Hepatocyte (in vitro differentiated cells): ENCODE measurements around the gene ITPKB.

Experiments used
- EZH2 ChIP-seq: fragments of 200-600 bp; sonication (generic); IDR thresholded peaks from 2 replicates; pipeline ENCODE4 v1.6.1; 2016; ENCODE audit warnings: antibody characterized with exemption, mild to moderate bottlenecking, borderline replicate concordance
- EZH2phosphoT487 ChIP-seq: fragments of 200-600 bp; sonication (generic); IDR thresholded peaks from one replicate; pipeline ENCODE4 v1.6.1; 2018; ENCODE audit warnings: antibody characterized with exemption, mild to moderate bottlenecking, low read depth, moderate library complexity; ENCODE audit not compliant: unreplicated experiment, severe bottlenecking
- TF ChIP-seq, protein P1 (sequence below): fragments of 200-600 bp; sonication (generic); IDR thresholded peaks from 2 replicates; pipeline ENCODE4 v1.5.1; 2016; ENCODE audit warnings: antibody characterized with exemption, mild to moderate bottlenecking; ENCODE audit not compliant: poor library complexity

DNA sequence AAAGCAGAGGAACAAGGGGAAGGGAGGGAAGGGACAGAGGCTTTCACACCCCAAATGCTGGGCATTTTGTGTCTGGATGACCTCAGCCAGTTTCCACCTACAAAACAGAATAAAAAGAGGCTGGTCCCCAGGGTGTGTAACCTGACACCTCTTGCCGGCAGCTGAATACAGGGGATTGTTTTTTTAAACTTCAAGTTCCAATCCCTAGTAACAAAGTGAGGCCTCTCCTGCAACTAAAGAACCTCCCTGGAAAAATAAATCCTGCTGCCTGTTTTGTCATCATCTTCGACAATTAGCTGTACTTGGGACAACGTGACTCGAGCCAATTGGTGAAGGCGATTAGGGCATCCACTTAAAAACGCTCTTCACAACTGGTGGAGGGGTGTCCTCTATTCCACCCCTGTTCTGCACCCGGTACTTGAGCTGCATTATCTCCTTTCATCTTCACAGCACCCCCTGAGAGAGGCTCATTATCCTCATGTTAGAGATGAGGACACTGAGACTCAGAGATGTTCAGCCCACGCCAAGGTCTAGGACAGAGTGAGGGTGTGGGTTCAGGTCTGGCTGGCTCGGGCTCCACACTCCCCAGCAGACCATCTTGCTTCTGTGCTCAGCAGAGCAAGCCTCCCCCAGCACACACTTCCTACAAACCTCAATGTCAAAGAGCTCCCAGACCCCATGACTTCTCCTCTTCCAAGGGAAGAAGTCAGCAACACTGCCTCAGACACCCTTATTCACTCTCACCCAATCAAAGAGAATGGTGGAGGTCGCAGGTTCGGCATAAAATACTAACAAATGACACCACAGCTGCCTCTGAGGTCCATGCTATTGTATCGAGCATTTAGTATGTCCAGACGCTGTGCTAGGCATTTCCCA lies 15.2 kb downstream of the ITPKB start:
- TF ChIP-seq, protein P1, sequence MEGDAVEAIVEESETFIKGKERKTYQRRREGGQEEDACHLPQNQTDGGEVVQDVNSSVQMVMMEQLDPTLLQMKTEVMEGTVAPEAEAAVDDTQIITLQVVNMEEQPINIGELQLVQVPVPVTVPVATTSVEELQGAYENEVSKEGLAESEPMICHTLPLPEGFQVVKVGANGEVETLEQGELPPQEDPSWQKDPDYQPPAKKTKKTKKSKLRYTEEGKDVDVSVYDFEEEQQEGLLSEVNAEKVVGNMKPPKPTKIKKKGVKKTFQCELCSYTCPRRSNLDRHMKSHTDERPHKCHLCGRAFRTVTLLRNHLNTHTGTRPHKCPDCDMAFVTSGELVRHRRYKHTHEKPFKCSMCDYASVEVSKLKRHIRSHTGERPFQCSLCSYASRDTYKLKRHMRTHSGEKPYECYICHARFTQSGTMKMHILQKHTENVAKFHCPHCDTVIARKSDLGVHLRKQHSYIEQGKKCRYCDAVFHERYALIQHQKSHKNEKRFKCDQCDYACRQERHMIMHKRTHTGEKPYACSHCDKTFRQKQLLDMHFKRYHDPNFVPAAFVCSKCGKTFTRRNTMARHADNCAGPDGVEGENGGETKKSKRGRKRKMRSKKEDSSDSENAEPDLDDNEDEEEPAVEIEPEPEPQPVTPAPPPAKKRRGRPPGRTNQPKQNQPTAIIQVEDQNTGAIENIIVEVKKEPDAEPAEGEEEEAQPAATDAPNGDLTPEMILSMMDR = no peak
- TF ChIP-seq EZH2 = no peak
- no peak for TF ChIP-seq EZH2phosphoT487
